Stimulated activated naive CD4-positive, alpha-beta T cell treated with Interleukin-2 at 50 U/mL for 16 hours (primary cell): ENCODE measurements around the gene MAGI1.

Source experiments
- DNase-seq: peaks from one replicate; lab custom pipeline; 2025; lab: John Stamatoyannopoulos, UW

MAGI1 gene

GRCh38 chr3:65351753-65352152 lies 687.0 kb downstream of the MAGI1 start:
- no peak for DNase-seq

DNA sequence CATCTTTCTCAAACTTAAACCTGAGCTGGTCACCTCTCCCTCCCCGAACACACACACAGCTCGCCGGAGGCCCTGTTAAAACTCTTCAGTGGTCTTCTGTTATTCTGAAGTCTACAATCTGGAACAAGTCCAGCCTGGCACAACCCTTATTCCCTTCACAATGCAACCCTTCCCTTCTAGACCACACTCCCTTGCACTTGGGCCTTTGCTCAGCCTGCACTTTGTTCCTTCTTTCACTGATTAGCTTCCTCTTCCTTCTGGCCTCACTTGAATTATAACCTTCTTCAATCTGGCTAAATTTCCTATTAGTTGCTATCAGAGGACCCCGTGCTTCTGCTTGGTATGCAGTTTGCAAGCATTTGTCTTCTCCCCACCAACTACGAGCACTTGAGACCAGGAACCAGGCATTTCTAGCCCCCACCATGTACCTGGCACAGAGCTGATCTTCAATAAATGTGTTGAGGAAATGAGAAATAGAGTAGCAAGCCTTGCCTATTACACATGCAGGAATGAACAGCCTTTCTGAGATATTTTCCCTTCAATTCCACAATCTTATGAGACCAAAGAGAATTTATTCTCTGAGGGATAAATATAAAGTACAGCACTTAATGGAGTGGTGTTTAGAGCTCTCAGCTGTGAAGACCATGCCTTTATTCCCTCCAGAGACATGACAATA lies 687.8 kb downstream of the MAGI1 start:
- no peak for DNase-seq

GRCh38 chr3:65348398-65348995 lies 690.2 kb downstream of the MAGI1 start:
- no peak for DNase-seq

GRCh38 chr3:65347166-65347565 lies 691.6 kb downstream of the MAGI1 start:
- DNase-seq, result no peak

DNA sequence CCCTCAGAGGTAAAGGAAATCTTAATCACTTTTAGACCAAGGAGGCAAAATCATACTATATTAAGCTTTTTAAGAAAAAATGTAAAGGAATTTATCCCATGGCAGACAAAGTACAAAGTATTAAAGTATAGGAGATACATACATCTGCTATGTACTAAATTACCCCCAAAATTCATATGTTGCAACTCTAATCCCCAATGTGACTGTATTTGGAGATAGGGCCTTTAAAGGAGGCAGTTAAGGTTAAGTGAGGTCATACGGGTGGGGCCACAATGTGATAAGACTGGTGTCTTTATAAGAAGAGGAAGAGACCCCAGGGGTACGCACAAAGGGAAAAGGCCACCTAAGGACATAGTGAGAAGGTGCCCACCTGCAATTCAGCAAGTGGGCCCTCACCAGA lies 693.9 kb downstream of the MAGI1 start:
- DNase-seq, result no peak

- no peak for DNase-seq
Observed at GRCh38 chr3:65344444-65344843, 694.3 kb downstream of the MAGI1 start.

DNA sequence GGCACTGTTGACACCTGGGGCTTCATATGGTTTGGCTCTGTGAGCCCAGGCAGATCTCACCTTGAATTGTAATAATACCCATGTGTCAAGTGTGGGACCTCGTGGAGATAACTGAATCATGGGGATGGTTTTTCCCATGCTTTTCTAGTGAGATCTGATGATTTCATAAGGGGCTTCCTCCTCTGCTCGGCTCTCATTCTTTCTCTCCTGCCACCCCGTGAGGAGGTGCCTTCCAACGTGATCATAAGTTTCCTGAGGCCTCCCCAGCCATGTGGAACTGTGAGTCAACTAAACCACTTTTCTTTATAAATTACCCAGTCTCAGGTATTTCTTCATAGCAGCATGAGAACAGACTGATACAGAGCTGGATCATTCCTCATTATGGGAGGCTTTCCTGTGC lies 695.0 kb downstream of the MAGI1 start:
- DNase-seq, result no peak

- no peak for DNase-seq
Observed at GRCh38 chr3:65343026-65343425, 695.7 kb downstream of the MAGI1 start.

DNA sequence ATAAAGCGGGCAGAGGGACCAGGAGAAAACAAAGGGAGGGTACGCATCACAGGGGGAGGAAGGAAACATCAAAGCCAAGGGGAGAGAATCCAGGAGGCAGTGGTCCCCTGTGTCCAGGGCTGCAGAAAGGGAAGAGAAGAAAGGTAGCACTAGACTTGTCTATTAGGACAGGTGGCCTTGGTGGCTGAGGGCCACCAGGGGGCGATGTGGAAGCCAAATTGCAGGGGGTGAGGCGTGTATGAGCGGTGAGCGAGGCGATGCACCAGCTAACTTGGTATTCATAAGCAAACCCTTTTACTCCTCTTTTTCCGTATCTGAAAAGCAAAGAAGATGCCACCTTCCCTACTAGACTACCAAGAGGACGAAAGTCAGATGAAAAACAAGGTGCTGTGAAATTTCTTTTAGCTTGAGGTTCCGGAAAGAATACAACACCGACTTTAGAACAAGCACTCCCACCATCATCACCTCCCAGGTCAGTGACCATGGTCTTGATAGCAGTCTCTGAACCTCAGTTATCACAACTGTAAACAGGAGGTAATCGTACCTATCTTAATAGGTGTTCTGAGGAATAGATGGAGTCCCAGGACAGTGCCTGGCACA lies 696.5 kb downstream of the MAGI1 start:
- no peak for DNase-seq

DNA sequence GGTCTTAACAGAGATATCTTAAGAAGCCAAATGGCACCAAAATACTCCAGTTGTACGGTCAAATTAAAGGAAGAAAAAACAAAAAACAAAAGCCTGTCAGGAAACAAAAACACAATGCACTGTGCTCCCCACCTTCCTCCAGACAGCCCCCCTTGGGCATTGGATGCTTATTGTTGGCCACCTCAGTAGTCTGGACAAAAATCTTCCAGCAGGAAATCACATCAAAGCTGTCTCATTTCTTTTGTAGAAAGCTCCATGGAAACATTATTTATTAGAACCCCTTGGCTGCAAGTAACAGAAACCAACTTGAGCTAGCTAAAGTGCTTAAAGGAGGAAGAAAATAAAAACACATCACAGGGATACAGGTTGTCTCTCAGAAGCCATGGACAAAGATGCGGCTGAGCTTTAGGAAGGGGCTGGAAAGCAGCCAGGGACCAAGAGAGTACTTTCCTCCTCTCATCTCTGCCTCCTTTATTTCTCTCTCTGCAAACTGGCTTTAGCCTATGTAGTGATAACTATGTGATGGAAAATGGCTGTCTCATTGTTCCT lies 699.5 kb downstream of the MAGI1 start:
- no peak for DNase-seq

DNA sequence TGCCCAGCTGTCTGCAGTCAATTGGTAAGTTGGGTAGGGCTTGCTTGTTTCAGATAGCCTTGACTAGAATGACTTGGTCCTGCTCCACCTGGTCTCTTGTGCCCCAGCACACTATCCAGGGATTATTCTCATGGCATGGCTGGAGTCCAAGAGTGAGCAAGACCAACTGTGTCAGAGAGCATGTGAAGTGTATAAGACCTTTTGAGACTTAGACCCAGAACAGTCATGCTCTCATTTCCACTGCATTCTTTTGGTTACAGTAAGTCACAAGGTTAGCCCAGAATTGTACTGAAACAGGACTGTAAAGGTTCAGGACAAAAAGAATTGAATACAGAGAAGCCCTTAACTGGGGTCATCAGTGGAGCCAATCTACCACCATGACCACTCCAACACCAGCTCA lies 700.1 kb downstream of the MAGI1 start:
- no peak for DNase-seq

DNA sequence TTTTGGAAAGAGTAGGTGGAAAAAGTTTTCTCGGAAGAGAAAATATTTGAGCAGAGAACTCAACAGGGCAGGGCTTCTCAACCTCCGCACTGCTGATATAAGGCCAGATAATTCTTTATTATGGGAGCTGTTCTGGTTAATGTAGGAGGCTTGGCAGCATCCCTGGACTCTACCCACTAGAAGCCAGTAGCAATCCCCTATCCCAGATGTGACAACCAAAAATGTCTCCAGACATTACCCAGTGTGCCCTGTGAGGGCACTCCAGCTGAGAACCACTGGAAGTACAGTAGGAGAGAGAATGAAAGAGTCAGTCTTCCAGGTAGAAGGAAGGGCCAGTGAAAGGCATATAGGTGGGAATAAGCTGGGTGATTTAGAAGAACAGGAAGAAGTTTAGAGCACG lies 703.1 kb downstream of the MAGI1 start:
- no peak for DNase-seq

DNA sequence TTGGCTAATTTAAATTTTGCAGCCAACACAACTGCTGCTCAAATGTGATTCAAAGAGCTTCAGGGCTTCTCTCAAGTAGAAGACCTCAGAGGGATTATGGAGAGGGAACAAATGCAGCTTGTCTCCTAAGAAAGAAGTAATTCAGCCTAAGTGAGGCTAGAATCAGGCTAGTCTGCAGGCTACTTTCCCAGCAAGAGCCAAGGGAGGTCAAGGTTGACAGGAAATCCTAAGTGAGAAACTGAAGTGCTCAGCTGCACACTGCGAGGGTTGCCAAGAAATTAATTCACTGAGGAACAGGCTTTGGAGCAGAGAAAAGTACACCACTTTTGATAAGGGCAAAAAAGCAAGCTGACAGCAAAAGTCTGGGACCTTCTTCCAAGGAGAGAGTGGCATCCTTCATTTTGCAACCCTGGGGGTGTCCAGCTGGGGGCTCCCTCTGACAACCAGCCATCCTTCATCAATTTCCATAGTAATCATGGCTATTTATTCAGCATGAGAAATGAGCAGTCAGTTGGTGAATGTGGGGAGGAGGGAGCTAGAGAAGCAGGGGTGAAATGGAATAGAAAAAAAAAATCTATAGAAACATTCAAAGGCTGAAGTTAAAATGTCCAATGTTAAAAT lies 704.6 kb downstream of the MAGI1 start:
- no peak for DNase-seq

GRCh38 chr3:65331730-65332129 lies 707.0 kb downstream of the MAGI1 start:
- DNase-seq, result no peak

- DNase-seq, result no peak
Observed at GRCh38 chr3:65330072-65330471, 708.6 kb downstream of the MAGI1 start.

GRCh38 chr3:65328148-65328547 lies 710.6 kb downstream of the MAGI1 start:
- DNase-seq, result no peak

GRCh38 chr3:65326574-65326973 lies 712.1 kb downstream of the MAGI1 start:
- no peak for DNase-seq

GRCh38 chr3:65322910-65323309 lies 715.8 kb downstream of the MAGI1 start:
- DNase-seq, result no peak

DNA sequence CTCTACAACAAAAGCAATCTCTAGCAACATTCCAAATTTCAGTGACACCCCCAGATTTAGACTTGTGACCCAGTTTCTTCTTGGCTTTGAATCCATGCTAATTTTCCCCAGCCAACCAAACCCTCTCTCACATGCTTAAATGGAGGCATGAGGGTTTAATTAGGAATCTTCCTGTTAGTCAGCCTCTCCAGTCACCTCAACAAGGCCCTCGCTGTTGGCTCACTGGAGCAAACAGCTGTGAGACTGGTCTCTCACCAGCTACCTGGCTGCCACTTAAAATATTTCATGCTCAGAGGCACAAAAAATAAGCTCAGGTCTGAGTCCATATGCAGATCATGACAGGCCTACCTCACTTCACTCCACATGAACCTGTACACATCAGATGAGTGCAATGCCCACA lies 720.5 kb downstream of the MAGI1 start:
- no peak for DNase-seq

DNA sequence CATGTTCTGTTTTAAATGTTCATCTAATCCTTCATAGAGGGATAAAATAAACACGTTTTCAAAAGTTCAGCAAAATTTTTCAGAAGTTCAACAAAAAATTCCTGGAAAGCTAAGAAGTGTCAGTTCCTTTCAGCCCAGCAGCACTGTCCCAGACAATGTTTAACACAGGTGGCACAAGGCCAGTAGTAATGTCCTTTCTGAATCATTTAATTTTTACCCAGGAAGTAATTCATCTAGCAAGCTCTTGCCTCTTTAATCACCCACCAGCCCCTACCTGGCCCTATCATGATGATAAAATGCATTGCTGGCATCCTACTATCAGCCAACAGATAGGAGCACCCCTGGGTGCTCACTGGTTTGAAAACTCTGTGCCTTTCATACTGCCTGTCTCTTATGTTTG lies 723.8 kb downstream of the MAGI1 start:
- DNase-seq, result no peak

DNA sequence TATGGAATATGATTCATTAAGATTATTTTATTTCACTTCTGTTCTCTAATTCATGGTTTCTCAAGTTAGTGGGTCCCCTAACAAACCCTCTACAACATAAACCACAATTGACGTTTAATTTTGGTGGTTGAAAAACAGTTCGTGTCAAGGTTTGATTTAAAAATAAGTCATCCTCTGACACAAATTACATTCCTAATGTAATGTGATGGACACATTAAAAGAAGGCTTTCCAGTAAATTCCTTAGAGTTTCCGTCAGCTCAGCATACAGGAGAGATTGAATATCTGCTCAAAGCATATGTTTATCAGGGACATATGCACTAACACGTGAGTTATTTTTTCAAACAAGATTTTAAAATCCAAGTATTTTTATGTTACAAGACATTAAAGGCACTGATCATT lies 724.4 kb downstream of the MAGI1 start:
- DNase-seq, result no peak

- no peak for DNase-seq
Observed at GRCh38 chr3:65313666-65314065, 725.1 kb downstream of the MAGI1 start.

GRCh38 chr3:65305836-65306235 lies 732.9 kb downstream of the MAGI1 start:
- DNase-seq, result no peak
